IMR-90 (cell line): Measurements from ENCODE around the gene AUTS2. TPM values are rescaled to one million over a fixed set of nuclear protein-coding genes. Genes with fewer than 3 reads are reported as not detected.

ENCODE experiments used
- ATAC-seq: fragments of 200-7000 bp; cut with Tn5 transposase; 2 replicates; pipeline ENCODE4 v1.9.1; 2020; ENCODE audit warnings: low read depth, mild to moderate bottlenecking, moderate library complexity
- BruUV-seq: library from RNA; stranded (reverse); fragments of 400-500 nt; replicated peaks from 2 replicates; lab custom pipeline; 2021; lab: Mats Ljungman, UMichigan
- CTCF ChIA-PET: fragments of 300-600 bp; formaldehyde crosslinking; extraction: SDS; loops from one replicate; lab custom pipeline; 2021; ENCODE audit warnings: antibody characterized with exemption; lab: Yijun Ruan, JAX
- POLR2A ChIA-PET: fragments of 300-600 bp; sonication (Branson Sonifier 250); formaldehyde crosslinking; loops from one replicate; lab custom pipeline; 2022; ENCODE audit warnings: antibody characterized with exemption; ENCODE audit not compliant: unreplicated experiment; lab: Charles Lee
- DNase-seq: peaks from one replicate; pipeline ENCODE4 v3.0.0; 2013
- H2AFZ ChIP-seq: replicated peaks from 2 replicates; pipeline ENCODE3; 2013; ENCODE audit warnings: low read length, mild to moderate bottlenecking; ENCODE audit not compliant: poor library complexity
- H2AK5ac ChIP-seq: 2 replicates; pipeline ENCODE4 v1.6.1; 2013; ENCODE audit warnings: low read depth, low read length, inconsistent platforms
- H2AK9ac ChIP-seq: replicated peaks from 2 replicates; pipeline ENCODE3; 2013; ENCODE audit warnings: mild to moderate bottlenecking, low read depth, low read length, moderate library complexity; ENCODE audit not compliant: poor library complexity
- H2BK120ac ChIP-seq: 2 replicates; pipeline ENCODE4 v1.6.1; 2013; ENCODE audit warnings: low read depth, low read length, inconsistent platforms
- H2BK15ac ChIP-seq: 3 replicates; pipeline ENCODE4 v1.6.1; 2013; ENCODE audit warnings: low read depth, low read length, inconsistent platforms
- H2BK20ac ChIP-seq: 2 replicates; pipeline ENCODE4 v1.6.1; 2013; ENCODE audit warnings: low read depth, mild to moderate bottlenecking, inconsistent platforms, low read length, moderate library complexity
- H2BK5ac ChIP-seq: 2 replicates; pipeline ENCODE4 v1.6.1; 2013; ENCODE audit warnings: mild to moderate bottlenecking, low read depth, low read length, inconsistent platforms; ENCODE audit not compliant: poor library complexity, severe bottlenecking
- H3K14ac ChIP-seq: replicated peaks from 2 replicates; pipeline ENCODE4 v1.6.1; 2013; ENCODE audit warnings: low read depth, low read length, inconsistent platforms
- H3K18ac ChIP-seq: 2 replicates; pipeline ENCODE4 v1.6.1; 2013; ENCODE audit warnings: low read depth, low read length, control low read depth
- H3K23ac ChIP-seq: 2 replicates; pipeline ENCODE4 v1.6.1; 2013; ENCODE audit warnings: low read depth, low read length, inconsistent platforms
- H3K27ac ChIP-seq: 2 replicates; pipeline ENCODE4 v1.5.1; 2013; ENCODE audit warnings: mild to moderate bottlenecking, control low read depth, low read length; ENCODE audit not compliant: insufficient read depth
- H3K27me3 ChIP-seq: 2 replicates; pipeline ENCODE4 v1.6.1; 2013; ENCODE audit warnings: low read length; ENCODE audit not compliant: control insufficient read depth, insufficient read depth
- H3K36me3 ChIP-seq: 2 replicates; pipeline ENCODE4 v1.6.1; 2013; ENCODE audit warnings: low read length, mixed read lengths; ENCODE audit not compliant: control insufficient read depth, insufficient read depth
- H3K4ac ChIP-seq: 2 replicates; pipeline ENCODE4 v1.6.1; 2013; ENCODE audit warnings: low read depth, low read length, inconsistent platforms
- H3K4me1 ChIP-seq: 2 replicates; pipeline ENCODE4 v1.6.1; 2013; ENCODE audit warnings: low read length, mixed read lengths; ENCODE audit not compliant: control insufficient read depth, insufficient read depth
- H3K4me2 ChIP-seq: 2 replicates; pipeline ENCODE4 v1.6.1; 2013; ENCODE audit warnings: low read depth, mild to moderate bottlenecking, control low read depth, low read length, moderate library complexity
- H3K4me3 ChIP-seq: 2 replicates; pipeline ENCODE4 v1.5.1; 2013; ENCODE audit warnings: low read depth, mild to moderate bottlenecking, control low read depth, low read length, moderate library complexity; ENCODE audit not compliant: insufficient read depth
- H3K56ac ChIP-seq: 2 replicates; pipeline ENCODE4 v1.6.1; 2013; ENCODE audit warnings: low read length, inconsistent platforms; ENCODE audit not compliant: insufficient read depth; ENCODE audit errors: extremely low read depth
- H3K79me1 ChIP-seq, 2 experiments: 2 replicates each; pipeline ENCODE4 v1.6.1; 2013; ENCODE audit warnings: low read length in 2 of 2, inconsistent platforms in 1 of 2, low read depth in 1 of 2
- H3K9ac ChIP-seq: 2 replicates; pipeline ENCODE4 v1.6.1; 2013; ENCODE audit warnings: low read depth, low read length, control low read depth
- H3K9me1 ChIP-seq: 2 replicates; pipeline ENCODE4 v1.6.1; 2013; ENCODE audit warnings: low read length, inconsistent platforms; ENCODE audit not compliant: insufficient read depth
- H3K9me3 ChIP-seq: 2 replicates; pipeline ENCODE4 v1.6.1; 2013; ENCODE audit warnings: low read length; ENCODE audit not compliant: control insufficient read depth, insufficient read depth
- H4K20me1 ChIP-seq: 2 replicates; pipeline ENCODE4 v1.6.1; 2013; ENCODE audit warnings: low read length, inconsistent platforms; ENCODE audit not compliant: insufficient read depth
- H4K5ac ChIP-seq: 2 replicates; pipeline ENCODE4 v1.6.1; 2013; ENCODE audit warnings: mild to moderate bottlenecking, low read depth, low read length, control low read depth
- H4K8ac ChIP-seq, 2 experiments: 2 replicates each; pipeline ENCODE4 v1.6.1; 2013; ENCODE audit warnings: low read depth in 2 of 2, low read length in 2 of 2, control low read depth in 1 of 2, inconsistent platforms in 1 of 2
- H4K91ac ChIP-seq: 2 replicates; pipeline ENCODE4 v1.6.1; 2013; ENCODE audit warnings: low read depth, low read length, inconsistent platforms; ENCODE audit not compliant: insufficient read depth
- FOS ChIP-seq: fragments of 150-350 bp; IDR thresholded peaks from 2 replicates; pipeline ENCODE4 v1.6.1; 2016; ENCODE audit warnings: low read depth, low read length
- MAFK ChIP-seq: IDR thresholded peaks from 2 replicates; pipeline ENCODE4 v1.6.1; 2012; ENCODE audit warnings: low read depth, low read length, improper control_type of control experiment
- MXI1 ChIP-seq: IDR thresholded peaks from 2 replicates; pipeline ENCODE4 v1.6.1; 2012; ENCODE audit warnings: low read depth, mild to moderate bottlenecking, low read length, moderate library complexity, borderline replicate concordance
- NFE2L2 ChIP-seq: fragments of 150-350 bp; IDR thresholded peaks from 2 replicates; pipeline ENCODE4 v1.6.1; 2016; ENCODE audit warnings: low read depth, mild to moderate bottlenecking, low read length
- POLR2A ChIP-seq: IDR thresholded peaks from 2 replicates; pipeline ENCODE4 v1.6.1; 2012; ENCODE audit warnings: mild to moderate bottlenecking, low read depth, low read length
- RCOR1 ChIP-seq: IDR thresholded peaks from 2 replicates; pipeline ENCODE4 v1.6.1; 2012; ENCODE audit warnings: mild to moderate bottlenecking, low read length, improper control_type of control experiment; ENCODE audit not compliant: insufficient replicate concordance
- RFX5 ChIP-seq: IDR thresholded peaks from 2 replicates; pipeline ENCODE4 v1.8.0; 2012; ENCODE audit warnings: low read depth, mild to moderate bottlenecking, low read length, moderate library complexity
- WGBS, 2 experiments: methylation state at CpG; one replicate each; pipeline versions ENCODE4 v1.1.5 to v1.1.7; 2013; ENCODE audit warnings: missing lambda C conversion rate in 2 of 2; ENCODE audit not compliant: insufficient read length in 1 of 2; ENCODE audit errors: extremely low coverage in 2 of 2; 5-methylcytosine and 5-hydroxymethylcytosine counted together
- dilution Hi-C: fragments of 300-500 bp; cut with HindIII; formaldehyde crosslinking; loops from one replicate; pipeline ENCODE4 v1.14.3; 2018; ENCODE audit warnings: low sequenced_read_pairs; ENCODE audit not compliant: unreplicated experiment
- in situ Hi-C: fragments of 300-500 bp; cut with MboI; formaldehyde crosslinking; loops from 3 replicates; pipeline ENCODE4 v1.14.3; 2019; ENCODE audit warnings: low sequenced_read_pairs, inconsistent platforms, mixed read lengths
- intact Hi-C: fragments of 100-400 bp; cut with micrococcal nuclease; formaldehyde crosslinking; loops from 2 replicates; pipeline ENCODE4 v1.10.0; 2022
- polyA plus RNA-seq, 3 experiments: library from polyadenylated mRNA; depleted of rRNA; stranded (reverse); fragments of >200 nt; gene quantifications; 2 replicates each; pipeline ENCODE4 v1.2.3, GENCODE V29; 2012; ENCODE audit warnings: low replicate concordance in 1 of 3
- total RNA-seq: library from RNA; depleted of rRNA; stranded (reverse); fragments of >200 nt; gene quantifications from 2 replicates; pipeline ENCODE4 v1.2.3, GENCODE V29; 2012
- TF ChIP-seq, protein P1 (sequence below): conservative IDR thresholded peaks from 2 replicates; pipeline ENCODE4 v1.5.1; 2012; ENCODE audit warnings: mild to moderate bottlenecking, low read depth, low read length, improper control_type of control experiment

AUTS2 gene
- total and polyA plus RNA-seq, 2 of the 4 experiments (the other 2 are of a cell fraction): 0.90 to 3.0 TPM

DNA sequence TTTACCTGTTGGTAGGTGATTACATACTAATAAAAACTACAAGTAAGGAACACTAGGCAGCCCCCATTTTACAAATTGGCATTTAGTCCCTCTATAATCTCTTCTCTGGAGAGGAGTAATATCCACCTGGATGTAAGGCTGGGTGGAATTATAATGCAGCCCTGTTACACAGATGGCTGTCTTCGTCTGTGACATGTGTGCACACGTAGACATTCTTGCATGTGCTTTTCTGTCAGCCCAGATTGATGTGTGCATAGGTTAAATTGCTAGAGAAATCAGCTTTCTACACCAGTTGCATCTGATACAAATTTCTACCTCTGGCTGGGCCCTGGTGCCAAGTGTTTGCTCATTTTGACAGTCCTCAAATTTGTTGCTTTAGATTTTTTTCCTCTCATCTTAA is 715.9 kb downstream of the AUTS2 start:
- ATAC-seq (no peak), DNase-seq (no peak)
- no peak overlapping the region for H2AFZ ChIP-seq
- H3K9me1 ChIP-seq: no peaks in the 10 kb centered on the region
- H2AK9ac ChIP-seq: no peak overlapping the region
- H2AK5ac ChIP-seq: no peak overlapping the region
- H3K4me2 ChIP-seq: no peak overlapping the region
- no peak overlapping the region for H3K18ac ChIP-seq
- no TSS peak for BruUV-seq
- no peaks in the 10 kb centered on the region for H3K27me3 ChIP-seq
- peaks cover 3% of the 10 kb centered on the region; the same call in 1 of the 2 replicates for H3K9me3 ChIP-seq
- no peak overlapping the region for H3K4ac ChIP-seq
- no peaks in the 10 kb centered on the region for H3K79me1 ChIP-seq
- no peak overlapping the region for H4K8ac ChIP-seq
- H4K20me1 ChIP-seq: no peaks in the 10 kb centered on the region
- H2BK15ac ChIP-seq: no peak overlapping the region
- no peak overlapping the region for H2BK120ac ChIP-seq
- H4K91ac ChIP-seq: no peak overlapping the region
- in situ Hi-C loops: no loop called here
- H3K4me1 ChIP-seq: no peaks in the 10 kb centered on the region
- H3K14ac ChIP-seq: no peak overlapping the region
- ChIA-PET CTCF (no interaction called here), POLR2A (no interaction called here)
- H3K56ac ChIP-seq: no peak overlapping the region
- WGBS, 2 experiments: no CpG with 5 or more reads among the region's 2 CpGs
- H3K23ac ChIP-seq: no peak overlapping the region
- no peak overlapping the region for H2BK20ac ChIP-seq
- no peak overlapping the region for H3K4me3 ChIP-seq
- H3K9ac ChIP-seq: no peak overlapping the region
- H3K27ac ChIP-seq: no peak overlapping the region
- intact Hi-C loops: no loop called here
- dilution Hi-C loops: no loop called here
- no peaks in the 10 kb centered on the region for H3K36me3 ChIP-seq
- TF ChIP-seq RFX5: no peak
- TF ChIP-seq NFE2L2: no peak
- TF ChIP-seq RCOR1: no peak
- TF ChIP-seq MAFK: no peak
- TF ChIP-seq POLR2A: no peak
- no peak for TF ChIP-seq MXI1
- TF ChIP-seq, protein P1, sequence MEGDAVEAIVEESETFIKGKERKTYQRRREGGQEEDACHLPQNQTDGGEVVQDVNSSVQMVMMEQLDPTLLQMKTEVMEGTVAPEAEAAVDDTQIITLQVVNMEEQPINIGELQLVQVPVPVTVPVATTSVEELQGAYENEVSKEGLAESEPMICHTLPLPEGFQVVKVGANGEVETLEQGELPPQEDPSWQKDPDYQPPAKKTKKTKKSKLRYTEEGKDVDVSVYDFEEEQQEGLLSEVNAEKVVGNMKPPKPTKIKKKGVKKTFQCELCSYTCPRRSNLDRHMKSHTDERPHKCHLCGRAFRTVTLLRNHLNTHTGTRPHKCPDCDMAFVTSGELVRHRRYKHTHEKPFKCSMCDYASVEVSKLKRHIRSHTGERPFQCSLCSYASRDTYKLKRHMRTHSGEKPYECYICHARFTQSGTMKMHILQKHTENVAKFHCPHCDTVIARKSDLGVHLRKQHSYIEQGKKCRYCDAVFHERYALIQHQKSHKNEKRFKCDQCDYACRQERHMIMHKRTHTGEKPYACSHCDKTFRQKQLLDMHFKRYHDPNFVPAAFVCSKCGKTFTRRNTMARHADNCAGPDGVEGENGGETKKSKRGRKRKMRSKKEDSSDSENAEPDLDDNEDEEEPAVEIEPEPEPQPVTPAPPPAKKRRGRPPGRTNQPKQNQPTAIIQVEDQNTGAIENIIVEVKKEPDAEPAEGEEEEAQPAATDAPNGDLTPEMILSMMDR: no peak
- TF ChIP-seq FOS: no peak
- no peak overlapping the region for H4K5ac ChIP-seq
- no peak overlapping the region for H2BK5ac ChIP-seq
